DND-41 (cell line): ENCODE measurements around the gene RECK.

ENCODE experiments used
- ATAC-seq: fragments of 200-7000 bp; cut with Tn5 transposase; 3 replicates; pipeline ENCODE4 v1.9.1; 2021; ENCODE audit warnings: low read depth; ENCODE audit not compliant: insufficient read depth
- DNase-seq: peaks from one replicate; pipeline ENCODE4 v3.0.0-alpha.2; 2020
- H2AFZ ChIP-seq: 2 replicates; pipeline ENCODE4 v1.6.0; 2012; ENCODE audit warnings: low read depth, low read length
- H3K27ac ChIP-seq: 2 replicates; pipeline ENCODE4 v1.5.1; 2012; ENCODE audit warnings: low read length, inconsistent platforms
- H3K27me3 ChIP-seq: fragments of 200-600 bp; sonication (generic); 2 replicates; pipeline ENCODE4 v1.6.0; 2012; ENCODE audit warnings: low read length, mild to moderate bottlenecking, inconsistent platforms; ENCODE audit not compliant: insufficient read depth, poor library complexity
- H3K36me3 ChIP-seq: 2 replicates; pipeline ENCODE4 v1.5.1; 2012; ENCODE audit warnings: low read length, inconsistent platforms; ENCODE audit not compliant: insufficient read depth
- H3K4me1 ChIP-seq: 2 replicates; pipeline ENCODE4 v1.5.1; 2012; ENCODE audit warnings: mild to moderate bottlenecking, low read length; ENCODE audit not compliant: insufficient read depth
- H3K4me2 ChIP-seq: 2 replicates; pipeline ENCODE4 v1.6.0; 2012; ENCODE audit warnings: mild to moderate bottlenecking, moderate library complexity, low read length, inconsistent platforms; ENCODE audit not compliant: insufficient read depth
- H3K4me3 ChIP-seq, 2 experiments: fragments of 200-600 bp in 1 of 2; shearing (Covaris generic) in 1 of 2; 2 replicates each; pipeline ENCODE4 v1.5.1; 2012 to 2016; ENCODE audit warnings: inconsistent platforms in 2 of 2, low read length in 2 of 2, mild to moderate bottlenecking in 2 of 2, low read depth in 1 of 2, moderate library complexity in 1 of 2
- H3K79me2 ChIP-seq: 2 replicates; pipeline ENCODE4 v1.6.0; 2012; ENCODE audit warnings: low read length, inconsistent platforms; ENCODE audit not compliant: insufficient read depth
- H3K9ac ChIP-seq: 2 replicates; pipeline ENCODE4 v1.6.0; 2012; ENCODE audit warnings: low read depth, mild to moderate bottlenecking, inconsistent platforms, low read length, moderate library complexity
- H3K9me3 ChIP-seq: 2 replicates; pipeline ENCODE4 v1.5.1; 2012; ENCODE audit warnings: low read length, moderate library complexity, mild to moderate bottlenecking, inconsistent platforms; ENCODE audit not compliant: insufficient read depth, severe bottlenecking
- H4K20me1 ChIP-seq: 2 replicates; pipeline ENCODE4 v1.6.0; 2012; ENCODE audit warnings: low read length; ENCODE audit not compliant: insufficient read depth
- EZH2 ChIP-seq: IDR thresholded peaks from 3 replicates; pipeline ENCODE4 v1.6.1; 2012; ENCODE audit warnings: borderline replicate concordance, low read depth, mild to moderate bottlenecking, moderate library complexity, low read length, inconsistent platforms; ENCODE audit not compliant: severe bottlenecking
- TF ChIP-seq, protein P1 (sequence below): IDR thresholded peaks from 2 replicates; pipeline ENCODE4 v1.5.1; 2012; ENCODE audit warnings: borderline replicate concordance, low read length, moderate library complexity, mild to moderate bottlenecking; ENCODE audit not compliant: poor library complexity, severe bottlenecking; ENCODE audit errors: extremely low read depth

The RECK gene

DNA sequence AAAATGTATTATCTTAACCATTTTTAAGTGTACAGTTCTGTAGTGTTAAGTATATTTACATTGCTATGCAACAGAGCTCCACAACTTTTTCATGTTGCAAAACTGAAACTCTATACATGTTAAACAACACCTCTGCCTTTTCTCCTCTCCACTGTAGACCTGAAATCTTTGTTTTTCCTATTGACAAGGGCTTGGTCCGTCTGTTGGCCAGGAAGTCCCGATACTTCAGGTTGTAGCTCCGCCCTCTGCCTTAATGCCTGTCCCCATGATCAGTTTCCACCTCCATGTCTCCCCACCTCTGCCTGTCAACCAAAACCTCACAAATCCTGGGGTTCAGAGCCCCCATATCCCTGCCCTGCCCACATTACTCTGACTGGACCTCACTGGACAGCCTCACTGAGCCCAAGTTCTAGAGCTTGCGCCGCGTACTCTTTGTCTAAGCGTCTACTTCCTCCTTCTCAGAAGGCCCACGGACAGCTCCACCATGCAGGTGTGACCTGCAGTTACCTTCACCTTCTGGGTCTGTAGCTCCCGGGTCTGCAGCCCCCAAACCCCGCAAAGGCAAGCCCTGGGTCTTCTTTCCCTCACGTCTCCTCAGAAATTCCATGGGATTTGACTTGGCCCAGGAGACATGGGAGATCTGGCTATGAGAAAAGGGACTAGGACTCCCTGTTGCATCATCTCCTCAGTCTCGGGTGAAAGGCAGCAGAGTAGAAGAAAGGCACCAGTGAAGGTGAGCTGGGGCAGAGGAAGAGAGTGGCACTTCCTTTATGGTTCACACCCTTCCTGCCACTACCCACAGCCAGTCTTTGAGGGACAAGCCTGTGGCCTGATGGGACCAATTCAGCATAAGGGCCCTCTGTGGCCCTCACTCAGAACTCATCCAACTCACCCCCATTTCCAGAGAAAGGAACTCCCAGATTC is 107.9 kb downstream of the RECK start:
- TF ChIP-seq, protein P1, sequence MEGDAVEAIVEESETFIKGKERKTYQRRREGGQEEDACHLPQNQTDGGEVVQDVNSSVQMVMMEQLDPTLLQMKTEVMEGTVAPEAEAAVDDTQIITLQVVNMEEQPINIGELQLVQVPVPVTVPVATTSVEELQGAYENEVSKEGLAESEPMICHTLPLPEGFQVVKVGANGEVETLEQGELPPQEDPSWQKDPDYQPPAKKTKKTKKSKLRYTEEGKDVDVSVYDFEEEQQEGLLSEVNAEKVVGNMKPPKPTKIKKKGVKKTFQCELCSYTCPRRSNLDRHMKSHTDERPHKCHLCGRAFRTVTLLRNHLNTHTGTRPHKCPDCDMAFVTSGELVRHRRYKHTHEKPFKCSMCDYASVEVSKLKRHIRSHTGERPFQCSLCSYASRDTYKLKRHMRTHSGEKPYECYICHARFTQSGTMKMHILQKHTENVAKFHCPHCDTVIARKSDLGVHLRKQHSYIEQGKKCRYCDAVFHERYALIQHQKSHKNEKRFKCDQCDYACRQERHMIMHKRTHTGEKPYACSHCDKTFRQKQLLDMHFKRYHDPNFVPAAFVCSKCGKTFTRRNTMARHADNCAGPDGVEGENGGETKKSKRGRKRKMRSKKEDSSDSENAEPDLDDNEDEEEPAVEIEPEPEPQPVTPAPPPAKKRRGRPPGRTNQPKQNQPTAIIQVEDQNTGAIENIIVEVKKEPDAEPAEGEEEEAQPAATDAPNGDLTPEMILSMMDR = no peak
- no peak for TF ChIP-seq EZH2
- Histone ChIP-seq H3K27ac (no peak overlapping the region), H3K79me2 (no peaks in the 10 kb centered on the region), H3K9me3 (no peaks in the 10 kb centered on the region), H3K27me3 (no peaks in the 10 kb centered on the region), H2AFZ (no peak overlapping the region), H3K4me1 (peaks cover 21% of the 10 kb centered on the region), H4K20me1 (no peaks in the 10 kb centered on the region), H3K4me2 (no peak overlapping the region), H3K9ac (no peak overlapping the region), H3K36me3 (no peaks in the 10 kb centered on the region), H3K4me3 (no peak overlapping the region)
- no peak for ATAC-seq
- DNase-seq = no peak

DNA sequence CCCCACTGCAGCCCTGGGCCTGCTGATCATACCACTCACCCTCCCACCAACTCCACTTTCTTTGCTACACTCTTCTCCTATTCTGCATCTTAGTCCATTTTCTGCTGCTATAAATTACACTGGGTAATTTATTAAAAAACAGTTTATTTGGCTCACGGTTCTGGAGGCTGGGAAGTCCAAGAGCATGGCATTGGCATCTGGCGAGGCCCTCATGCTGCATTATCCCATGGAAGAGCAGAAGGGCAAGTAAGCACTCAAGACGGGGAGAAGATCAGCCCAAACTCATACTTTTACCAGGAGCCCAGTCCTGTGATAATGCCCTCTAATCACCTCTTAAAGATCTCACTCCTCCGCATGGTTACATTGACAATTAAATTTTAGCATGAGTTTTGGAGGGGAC is 109.3 kb downstream of the RECK start:
- H3K27ac ChIP-seq = no peak overlapping the region

DNA sequence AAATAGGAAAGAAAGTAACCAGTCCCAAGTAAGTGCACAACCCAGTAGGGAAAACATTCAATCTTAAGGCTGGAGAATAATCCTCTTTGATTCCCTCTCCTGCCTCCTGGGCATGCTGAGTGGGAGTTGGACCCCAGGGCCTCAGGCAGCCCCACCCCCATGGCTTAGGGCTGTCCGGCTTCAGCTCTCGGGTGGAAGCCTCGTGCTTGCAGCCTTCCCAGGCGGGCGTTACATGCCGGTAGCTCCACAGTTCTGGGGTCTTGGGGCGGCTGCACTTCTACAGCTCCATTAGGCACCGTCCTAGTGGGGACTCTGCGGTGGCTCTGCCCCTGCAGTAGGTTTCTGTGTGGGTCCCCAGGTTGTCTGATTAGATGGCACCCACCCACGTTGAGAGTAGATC is 109.9 kb downstream of the RECK start:
- H3K27me3 ChIP-seq = no peaks in the 10 kb centered on the region
- no peak overlapping the region for H3K27ac ChIP-seq
- no peak for DNase-seq
- H3K9ac ChIP-seq = no peak overlapping the region
- H3K9me3 ChIP-seq = no peaks in the 10 kb centered on the region
- no peaks in the 10 kb centered on the region for H4K20me1 ChIP-seq
- H3K4me2 ChIP-seq = no peak overlapping the region
- TF ChIP-seq EZH2 = no peak
- TF ChIP-seq, protein P1 = no peak
- H3K79me2 ChIP-seq = no peaks in the 10 kb centered on the region
- no peak overlapping the region for H3K4me3 ChIP-seq
- ATAC-seq = no peak
- peaks cover 16% of the 10 kb centered on the region for H3K4me1 ChIP-seq
- H2AFZ ChIP-seq = no peak overlapping the region
- H3K36me3 ChIP-seq = no peaks in the 10 kb centered on the region

More for the DNA sequence above, 109.3 kb downstream of the RECK start:
- Histone ChIP-seq H3K4me1 (peaks cover 12% of the 10 kb centered on the region), H4K20me1 (no peaks in the 10 kb centered on the region), H3K9ac (no peak overlapping the region), H3K27me3 (no peaks in the 10 kb centered on the region), H3K79me2 (no peaks in the 10 kb centered on the region), H3K4me3 (no peak overlapping the region), H3K36me3 (no peaks in the 10 kb centered on the region), H3K4me2 (no peak overlapping the region), H2AFZ (no peak overlapping the region), H3K9me3 (no peaks in the 10 kb centered on the region)
- ATAC-seq (no peak), DNase-seq (no peak)
- no peak for TF ChIP-seq EZH2
- TF ChIP-seq, protein P1 = no peak
